HFF-Myc (cell line): ENCODE results near the gene ZNF182.
A peak's percentile ranks its signal among the peaks of the same experiment; 100 is the strongest.
"Not testable (repeated sequence)": the region's sequence is repeated elsewhere in the genome, so short reads cannot be mapped to it uniquely, and the experiment has no call there.

Experiments
- DNase-seq: peaks from one replicate; pipeline ENCODE4 v3.0.0-alpha.2; 2011; ENCODE audit warnings: low read depth; ENCODE audit errors: extremely low read depth
- H3K4me3 ChIP-seq: replicated peaks from 2 replicates; pipeline ENCODE4 v1.5.1; 2011; ENCODE audit warnings: low read depth, mild to moderate bottlenecking, control low read depth, low read length
- TF ChIP-seq, protein P1 (sequence below): IDR thresholded peaks from 2 replicates; pipeline ENCODE4 v1.5.1; 2012; ENCODE audit warnings: mild to moderate bottlenecking, low read depth, low read length, control low read depth; ENCODE audit errors: missing control alignments

The ZNF182 gene

DNA sequence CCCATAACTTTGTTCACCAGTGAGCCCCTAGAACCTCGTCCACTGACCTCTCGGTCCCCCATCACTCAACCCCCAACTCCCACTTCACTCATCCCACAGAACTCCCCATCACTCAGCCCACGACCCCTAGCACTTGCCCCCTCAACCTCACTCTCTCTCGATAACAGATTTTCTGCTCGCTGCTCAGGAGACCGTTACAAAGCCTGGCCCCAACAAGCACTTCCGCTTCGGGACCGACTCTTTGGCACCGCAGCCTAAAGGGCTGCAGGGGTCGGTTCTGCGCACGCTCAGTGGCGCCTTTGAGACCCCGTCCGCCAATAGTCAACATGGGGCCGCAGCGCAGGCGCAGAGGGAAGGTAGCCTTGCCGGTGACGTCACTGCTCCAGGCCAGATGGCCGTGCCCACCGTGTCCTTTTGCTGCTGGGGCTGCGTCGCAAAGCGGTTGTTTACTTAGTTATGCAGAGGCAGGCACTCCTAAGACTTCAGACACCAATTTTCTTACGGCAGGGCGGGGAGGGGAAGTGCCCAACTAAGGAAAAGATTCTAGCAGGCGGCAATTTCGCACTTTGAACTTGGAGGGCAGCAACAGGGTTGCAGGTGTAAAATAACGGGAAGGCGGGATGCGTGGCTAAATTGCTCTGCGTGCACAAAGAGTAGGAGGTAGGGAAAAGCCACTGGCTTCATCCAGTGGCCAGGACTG, at the start of gene ZNF182:
TSS of gene ZNF182 (minus strand) at position 232 of the 700 bp plus-strand sequence. CDS start 1,380 bp downstream, outside the sequence.
- TF ChIP-seq, protein P1, sequence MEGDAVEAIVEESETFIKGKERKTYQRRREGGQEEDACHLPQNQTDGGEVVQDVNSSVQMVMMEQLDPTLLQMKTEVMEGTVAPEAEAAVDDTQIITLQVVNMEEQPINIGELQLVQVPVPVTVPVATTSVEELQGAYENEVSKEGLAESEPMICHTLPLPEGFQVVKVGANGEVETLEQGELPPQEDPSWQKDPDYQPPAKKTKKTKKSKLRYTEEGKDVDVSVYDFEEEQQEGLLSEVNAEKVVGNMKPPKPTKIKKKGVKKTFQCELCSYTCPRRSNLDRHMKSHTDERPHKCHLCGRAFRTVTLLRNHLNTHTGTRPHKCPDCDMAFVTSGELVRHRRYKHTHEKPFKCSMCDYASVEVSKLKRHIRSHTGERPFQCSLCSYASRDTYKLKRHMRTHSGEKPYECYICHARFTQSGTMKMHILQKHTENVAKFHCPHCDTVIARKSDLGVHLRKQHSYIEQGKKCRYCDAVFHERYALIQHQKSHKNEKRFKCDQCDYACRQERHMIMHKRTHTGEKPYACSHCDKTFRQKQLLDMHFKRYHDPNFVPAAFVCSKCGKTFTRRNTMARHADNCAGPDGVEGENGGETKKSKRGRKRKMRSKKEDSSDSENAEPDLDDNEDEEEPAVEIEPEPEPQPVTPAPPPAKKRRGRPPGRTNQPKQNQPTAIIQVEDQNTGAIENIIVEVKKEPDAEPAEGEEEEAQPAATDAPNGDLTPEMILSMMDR: no peak
- peak; percentile 52 for DNase-seq
- H3K4me3 ChIP-seq: peak within 1 kb of the TSS; percentile 66

DNA sequence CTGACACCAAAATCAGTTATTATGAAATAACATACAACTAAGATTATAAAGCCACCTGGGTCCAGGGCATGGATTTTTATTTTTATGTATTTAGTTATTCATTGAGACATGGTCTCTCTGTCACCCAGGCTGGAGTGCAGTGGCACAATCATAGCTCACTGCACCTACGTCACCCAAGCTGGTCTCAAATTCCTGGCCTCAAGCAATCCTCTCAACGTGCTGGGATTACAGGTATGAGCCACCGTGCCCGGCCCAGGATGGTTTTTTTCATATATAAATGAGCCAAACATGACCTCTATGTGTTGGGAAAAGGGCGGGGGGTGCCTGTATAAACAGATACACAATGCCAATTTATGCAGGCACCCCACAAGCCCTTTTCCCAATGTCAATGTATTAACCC, 43.1 kb upstream of the ZNF182 start:
- no peak overlapping the region for H3K4me3 ChIP-seq
- no peak for DNase-seq
- TF ChIP-seq, protein P1: no peak

DNA sequence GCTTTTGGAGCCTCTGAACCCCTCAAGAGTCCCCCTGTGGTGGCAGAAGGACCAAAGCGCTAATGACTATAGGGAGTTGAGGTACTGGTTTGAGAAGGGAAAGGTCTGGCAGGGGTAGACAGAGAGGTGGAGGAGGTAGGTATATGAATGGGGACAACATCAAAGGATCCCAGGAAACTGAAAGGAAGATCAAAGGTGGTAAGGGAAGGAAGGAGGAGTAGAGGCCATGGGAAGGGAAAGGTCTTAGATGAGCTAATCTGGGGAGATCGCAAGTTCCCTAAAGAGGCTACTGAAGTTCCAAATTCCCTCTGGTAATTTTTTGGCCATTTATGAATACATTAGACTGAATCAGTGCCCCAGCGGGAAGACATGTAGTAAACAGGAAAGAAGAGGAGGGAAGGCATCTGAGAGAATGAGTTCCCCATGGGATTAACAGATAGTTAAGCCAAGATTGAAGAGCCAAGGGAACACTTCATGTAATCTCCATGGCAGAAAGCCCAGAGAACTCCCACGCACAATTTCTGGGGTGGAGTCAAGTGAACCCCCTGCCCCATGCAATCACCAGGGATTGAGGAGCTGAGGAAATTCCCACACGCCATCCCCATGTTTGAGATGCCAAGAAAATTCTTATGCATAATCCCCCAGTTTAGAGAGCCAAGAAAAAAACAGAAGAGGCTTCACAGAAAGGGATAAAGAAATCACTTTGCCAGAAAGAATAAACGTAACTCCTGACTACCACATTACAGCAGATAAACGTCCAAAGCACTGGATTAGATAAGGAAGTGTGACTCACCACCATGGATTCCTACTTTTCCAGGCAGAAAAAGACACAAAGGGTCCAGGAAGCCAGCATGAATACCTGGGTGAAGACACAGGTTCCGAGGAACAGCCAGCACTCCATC, 41.9 kb upstream of the ZNF182 start:
- peak; percentile 4 for DNase-seq
- H3K4me3 ChIP-seq: no peak overlapping the region
- TF ChIP-seq, protein P1: no peak

DNA sequence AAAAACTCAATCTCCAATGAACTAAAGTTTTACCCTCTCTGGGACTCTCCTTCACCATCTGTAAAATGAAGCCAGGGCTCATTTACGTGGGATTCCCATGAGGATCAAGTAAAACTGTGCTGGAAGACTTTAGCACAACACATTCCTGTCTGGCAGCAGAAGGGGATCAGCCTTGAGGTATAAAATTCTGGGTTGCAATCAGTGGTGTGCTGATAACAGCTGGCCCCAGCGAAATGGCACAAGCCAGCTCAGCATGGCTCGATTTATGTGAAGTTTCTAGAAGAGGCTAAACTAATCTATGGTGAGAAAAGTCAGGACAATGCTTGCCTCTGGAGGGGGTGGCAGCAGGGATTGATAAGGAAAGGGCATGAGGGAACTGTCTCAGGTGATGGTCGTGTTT, 39.3 kb upstream of the ZNF182 start:
- DNase-seq: no peak
- no peak overlapping the region for H3K4me3 ChIP-seq
- TF ChIP-seq, protein P1: no peak

DNA sequence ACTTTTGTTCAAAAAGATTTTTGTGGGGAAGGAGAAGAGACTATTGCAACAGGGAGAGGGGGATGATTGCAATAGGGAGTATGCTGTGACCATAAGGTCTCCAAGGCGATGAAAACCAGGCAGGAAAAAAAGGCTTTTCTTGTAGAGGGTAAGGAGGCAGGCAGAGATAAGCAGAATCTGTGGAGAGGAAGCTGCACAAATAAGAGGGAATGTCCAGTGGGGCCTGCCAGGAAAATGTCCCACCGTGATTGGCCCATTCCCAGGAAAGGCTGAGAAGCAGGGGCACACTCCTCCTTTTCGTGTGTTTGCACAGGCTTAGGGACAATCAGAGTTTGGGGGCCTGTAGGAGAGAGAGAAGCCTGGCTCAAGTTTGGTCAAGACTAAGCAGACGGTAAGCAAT, 32.1 kb upstream of the ZNF182 start:
- TF ChIP-seq, protein P1: no peak
- no peak overlapping the region for H3K4me3 ChIP-seq
- no peak for DNase-seq

DNA sequence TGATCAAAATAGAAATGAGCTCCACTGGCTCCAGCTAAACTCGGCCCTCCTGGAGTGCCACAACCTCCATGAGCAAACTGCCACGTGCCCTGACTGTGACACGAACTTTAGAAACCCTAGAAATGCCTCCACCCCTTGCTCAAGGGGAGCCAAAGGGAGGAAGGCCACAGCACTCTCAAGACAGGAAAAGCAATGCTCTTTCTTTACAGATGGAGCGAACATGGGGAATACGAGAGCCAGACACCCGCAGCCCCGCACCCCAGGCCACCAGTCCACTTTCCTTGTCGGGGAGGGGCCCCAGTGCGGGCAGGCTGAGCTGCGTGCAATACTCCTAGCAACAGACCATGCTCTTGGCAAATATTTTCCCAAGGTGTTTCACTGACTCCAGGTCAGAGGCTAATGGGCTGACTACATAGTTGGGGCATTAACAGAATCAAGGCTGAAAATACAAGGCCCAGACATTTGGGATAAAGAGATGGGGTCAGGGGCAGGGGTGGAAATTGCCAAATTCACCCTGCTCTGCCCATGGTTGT, 26.9 kb upstream of the ZNF182 start:
- not testable (repeated sequence) for H3K4me3 ChIP-seq, DNase-seq

DNA sequence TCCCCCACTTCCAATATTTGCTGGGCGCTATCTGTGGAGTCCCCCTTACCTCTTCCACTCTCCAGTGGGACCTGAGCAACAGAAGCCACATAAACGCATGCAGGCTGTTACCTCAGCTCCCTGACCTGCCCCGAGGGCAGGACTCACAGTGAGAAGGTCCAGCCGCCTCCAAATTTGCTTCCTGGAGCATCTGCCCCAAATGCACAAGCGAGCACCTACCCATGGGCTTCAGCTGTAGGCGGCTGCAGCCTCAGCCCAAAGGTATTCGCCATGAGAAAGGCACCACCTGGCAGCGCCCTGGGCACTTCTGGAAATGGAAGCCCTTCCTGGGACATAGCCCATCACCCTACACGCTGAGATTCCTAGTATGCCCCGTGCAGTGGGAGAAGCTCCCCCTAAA, 26.4 kb upstream of the ZNF182 start:
- no peak overlapping the region for H3K4me3 ChIP-seq
- no peak for DNase-seq
- TF ChIP-seq, protein P1: no peak
